ENCODE results near the gene WNT5B.

DNA sequence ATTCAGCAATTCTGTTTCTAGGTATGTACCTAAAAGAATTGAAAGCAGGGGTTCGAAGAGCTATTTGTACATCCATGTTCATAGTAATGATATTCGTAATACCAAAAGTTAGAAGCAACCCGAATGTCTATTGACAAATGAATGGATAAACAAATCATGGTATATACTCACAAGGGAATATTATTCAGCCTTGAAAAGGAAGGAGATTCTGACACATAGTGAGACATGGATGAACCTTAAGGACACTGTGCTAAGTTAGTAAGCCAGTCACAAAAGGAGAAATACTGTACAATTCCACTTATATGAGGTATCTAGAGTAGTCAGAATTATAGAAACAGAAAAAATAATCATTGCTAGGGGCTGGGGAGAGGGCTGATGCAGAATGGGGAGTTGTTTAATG, 30.3 kb upstream of the WNT5B start:
- TF ChIP-seq, protein P1, sequence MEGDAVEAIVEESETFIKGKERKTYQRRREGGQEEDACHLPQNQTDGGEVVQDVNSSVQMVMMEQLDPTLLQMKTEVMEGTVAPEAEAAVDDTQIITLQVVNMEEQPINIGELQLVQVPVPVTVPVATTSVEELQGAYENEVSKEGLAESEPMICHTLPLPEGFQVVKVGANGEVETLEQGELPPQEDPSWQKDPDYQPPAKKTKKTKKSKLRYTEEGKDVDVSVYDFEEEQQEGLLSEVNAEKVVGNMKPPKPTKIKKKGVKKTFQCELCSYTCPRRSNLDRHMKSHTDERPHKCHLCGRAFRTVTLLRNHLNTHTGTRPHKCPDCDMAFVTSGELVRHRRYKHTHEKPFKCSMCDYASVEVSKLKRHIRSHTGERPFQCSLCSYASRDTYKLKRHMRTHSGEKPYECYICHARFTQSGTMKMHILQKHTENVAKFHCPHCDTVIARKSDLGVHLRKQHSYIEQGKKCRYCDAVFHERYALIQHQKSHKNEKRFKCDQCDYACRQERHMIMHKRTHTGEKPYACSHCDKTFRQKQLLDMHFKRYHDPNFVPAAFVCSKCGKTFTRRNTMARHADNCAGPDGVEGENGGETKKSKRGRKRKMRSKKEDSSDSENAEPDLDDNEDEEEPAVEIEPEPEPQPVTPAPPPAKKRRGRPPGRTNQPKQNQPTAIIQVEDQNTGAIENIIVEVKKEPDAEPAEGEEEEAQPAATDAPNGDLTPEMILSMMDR (IDR thresholded peaks at IDR 0.05) = no peak
- TF ChIP-seq POLR2A (IDR thresholded peaks at IDR 0.05) = no peak

Measured in esophagus squamous epithelium (tissue), 4 donors.